A549 (cell line): ENCODE measurements around the gene GGTLC2.

Source experiments
- EHF ChIP-seq: fragments of 250-450 bp; sonication (Bioruptor Pico); IDR thresholded peaks from 2 replicates; pipeline ENCODE4 v1.5.0; 2020; ENCODE audit warnings: mild to moderate bottlenecking
- EHMT2 ChIP-seq: fragments of 200-600 bp; sonication (generic); IDR thresholded peaks from 2 replicates; pipeline ENCODE4 v1.6.1; 2016; ENCODE audit warnings: antibody characterized with exemption, low read depth, mild to moderate bottlenecking, moderate library complexity
- MAFK ChIP-seq: fragments of 450-650 bp; IDR thresholded peaks from 2 replicates; pipeline ENCODE4 v1.6.1; 2014; ENCODE audit not compliant: partially characterized antibody
- PHF8 ChIP-seq: fragments of 200-600 bp; sonication (generic); IDR thresholded peaks from 2 replicates; pipeline ENCODE4 v1.6.1; 2016; ENCODE audit warnings: low read depth, mild to moderate bottlenecking, antibody characterized with exemption, moderate library complexity, borderline replicate concordance
- POLR2A ChIP-seq: IDR thresholded peaks from 2 replicates; pipeline ENCODE4 v1.6.1; 2012; ENCODE audit warnings: mild to moderate bottlenecking, low read length
- TF ChIP-seq, protein P1 (sequence below): fragments of >200 bp; sonication (Bioruptor Twin); formaldehyde crosslinking; IDR thresholded peaks from 3 replicates; pipeline ENCODE4 v1.5.1; 2016
- TF ChIP-seq, protein P2 (sequence below): IDR thresholded peaks from 2 replicates; pipeline ENCODE4 v1.6.1; 2012

DNA sequence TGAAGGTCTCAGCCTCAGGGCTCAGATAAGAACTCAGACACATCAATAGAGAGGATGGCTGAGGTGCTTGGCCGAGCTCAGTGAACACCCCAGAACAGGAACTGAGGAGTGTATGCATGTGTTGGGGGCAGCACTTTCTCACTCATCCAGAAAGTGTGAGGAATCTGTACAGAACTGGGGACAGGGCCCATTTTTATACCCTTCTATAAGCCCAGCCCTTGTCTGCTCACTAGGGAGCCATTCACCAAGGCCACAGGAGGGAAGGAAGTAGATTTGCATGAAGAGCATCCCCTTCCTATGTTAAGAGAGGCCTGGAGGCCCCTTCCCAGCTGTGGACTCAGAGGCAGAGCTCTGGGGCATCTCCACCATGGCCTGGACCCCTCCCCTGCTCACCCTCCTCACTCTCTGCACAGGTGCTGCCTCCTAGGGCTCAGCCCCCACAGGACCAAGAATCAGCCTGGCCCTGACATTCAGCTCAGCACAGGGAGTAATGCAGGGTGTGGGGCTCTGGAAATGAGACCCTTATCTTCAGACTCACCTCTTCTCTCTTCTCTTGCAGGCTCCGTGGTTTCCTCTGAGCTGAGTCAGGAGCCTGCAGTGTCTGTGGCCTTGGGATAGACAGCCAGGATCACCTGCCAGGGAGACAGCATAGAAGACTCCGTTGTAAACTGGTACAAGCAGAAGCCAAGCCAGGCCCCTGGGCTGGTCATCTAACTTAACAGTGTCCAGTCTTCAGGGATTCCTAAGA lies 39.9 kb upstream of the GGTLC2 start:
- TF ChIP-seq, protein P1, sequence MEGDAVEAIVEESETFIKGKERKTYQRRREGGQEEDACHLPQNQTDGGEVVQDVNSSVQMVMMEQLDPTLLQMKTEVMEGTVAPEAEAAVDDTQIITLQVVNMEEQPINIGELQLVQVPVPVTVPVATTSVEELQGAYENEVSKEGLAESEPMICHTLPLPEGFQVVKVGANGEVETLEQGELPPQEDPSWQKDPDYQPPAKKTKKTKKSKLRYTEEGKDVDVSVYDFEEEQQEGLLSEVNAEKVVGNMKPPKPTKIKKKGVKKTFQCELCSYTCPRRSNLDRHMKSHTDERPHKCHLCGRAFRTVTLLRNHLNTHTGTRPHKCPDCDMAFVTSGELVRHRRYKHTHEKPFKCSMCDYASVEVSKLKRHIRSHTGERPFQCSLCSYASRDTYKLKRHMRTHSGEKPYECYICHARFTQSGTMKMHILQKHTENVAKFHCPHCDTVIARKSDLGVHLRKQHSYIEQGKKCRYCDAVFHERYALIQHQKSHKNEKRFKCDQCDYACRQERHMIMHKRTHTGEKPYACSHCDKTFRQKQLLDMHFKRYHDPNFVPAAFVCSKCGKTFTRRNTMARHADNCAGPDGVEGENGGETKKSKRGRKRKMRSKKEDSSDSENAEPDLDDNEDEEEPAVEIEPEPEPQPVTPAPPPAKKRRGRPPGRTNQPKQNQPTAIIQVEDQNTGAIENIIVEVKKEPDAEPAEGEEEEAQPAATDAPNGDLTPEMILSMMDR: no peak
- TF ChIP-seq POLR2A (no peak), MAFK (no peak), PHF8 (no peak), EHMT2 (no peak), EHF (CRISPR knock-in tag) (no peak)
- TF ChIP-seq, protein P2, sequence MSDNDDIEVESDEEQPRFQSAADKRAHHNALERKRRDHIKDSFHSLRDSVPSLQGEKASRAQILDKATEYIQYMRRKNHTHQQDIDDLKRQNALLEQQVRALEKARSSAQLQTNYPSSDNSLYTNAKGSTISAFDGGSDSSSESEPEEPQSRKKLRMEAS: no peak
